GM21515 (cell line): ENCODE measurements around the gene CTXN3.
"Not testable (repeated sequence)": the region's sequence is repeated elsewhere in the genome, so short reads cannot be mapped to it uniquely, and the experiment has no call there.

ENCODE experiments used
- ATAC-seq: cut with Tn5 transposase; IDR thresholded peaks from one replicate; pipeline ENCODE4 v1.9.1; 2021; ENCODE audit not compliant: unreplicated experiment

CTXN3 gene

DNA sequence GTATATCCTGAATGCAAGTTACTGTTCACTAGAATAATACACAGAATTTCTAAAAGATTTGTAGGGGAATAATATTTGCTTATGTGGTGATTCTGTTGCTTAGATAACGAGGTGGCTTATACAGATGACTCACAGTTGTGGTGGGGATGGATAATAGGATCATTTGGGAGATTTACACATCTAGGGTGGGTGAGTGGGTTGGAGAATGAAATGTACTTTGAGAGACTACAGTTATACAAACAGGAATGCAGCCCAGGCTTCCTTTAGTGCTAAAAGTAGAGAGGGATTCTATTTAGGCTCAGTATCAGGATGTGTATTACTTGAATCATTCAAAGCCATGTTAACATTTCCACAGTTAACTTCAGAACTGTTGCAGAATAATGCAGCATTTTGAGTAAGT, 1.8 kb downstream of the CTXN3 start:
- no peak for ATAC-seq

DNA sequence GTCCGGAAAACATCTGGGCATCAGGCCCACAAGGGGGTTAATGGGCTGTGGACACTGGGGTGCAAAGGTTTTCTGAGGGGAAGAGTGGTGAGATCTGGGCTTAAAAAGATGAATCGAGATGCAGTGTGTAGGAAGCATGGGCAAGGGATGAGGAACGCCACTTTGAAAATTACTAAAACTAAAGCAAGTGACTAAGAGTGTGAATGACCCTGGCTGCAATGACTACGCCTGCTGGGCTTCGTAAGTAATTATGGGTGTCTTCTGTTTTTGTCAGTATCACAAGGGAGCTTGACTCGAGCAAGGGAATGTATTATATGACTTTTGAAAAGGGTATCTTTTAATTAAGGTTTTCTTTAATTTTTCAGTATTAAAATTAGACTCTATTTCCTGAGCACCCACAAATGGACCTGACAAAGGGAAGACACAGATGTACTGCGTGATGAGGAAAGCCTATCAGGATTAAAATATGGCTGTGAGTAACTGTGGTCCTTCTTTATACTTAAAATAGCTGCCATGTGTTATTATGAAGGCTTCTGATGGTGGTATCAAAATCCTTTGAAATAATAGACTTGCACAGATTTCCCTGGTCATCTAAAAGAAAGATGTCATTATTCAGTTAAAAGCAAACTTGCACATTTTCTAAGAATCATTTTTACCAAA, 4.2 kb downstream of the CTXN3 start:
- no peak for ATAC-seq

DNA sequence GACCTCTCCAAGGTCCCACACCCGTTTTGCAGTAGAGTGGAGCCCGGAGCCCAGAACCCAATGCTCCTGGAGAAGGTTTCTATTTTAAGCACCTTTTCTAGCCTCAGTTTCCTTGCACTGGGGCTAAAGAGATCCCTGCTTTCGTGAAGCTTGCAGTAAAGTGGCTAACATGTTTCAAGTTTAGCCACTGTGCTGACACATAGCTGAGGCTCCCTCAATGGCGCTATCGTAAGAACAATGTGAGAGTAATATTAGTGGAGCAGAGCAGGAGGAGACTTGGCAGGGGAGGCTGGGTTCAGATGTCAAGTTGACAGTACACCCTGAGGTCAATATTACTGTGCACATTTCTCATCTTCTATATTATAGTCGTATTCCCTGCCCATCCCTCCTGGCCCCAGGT, 7.9 kb downstream of the CTXN3 start:
- no peak for ATAC-seq

DNA sequence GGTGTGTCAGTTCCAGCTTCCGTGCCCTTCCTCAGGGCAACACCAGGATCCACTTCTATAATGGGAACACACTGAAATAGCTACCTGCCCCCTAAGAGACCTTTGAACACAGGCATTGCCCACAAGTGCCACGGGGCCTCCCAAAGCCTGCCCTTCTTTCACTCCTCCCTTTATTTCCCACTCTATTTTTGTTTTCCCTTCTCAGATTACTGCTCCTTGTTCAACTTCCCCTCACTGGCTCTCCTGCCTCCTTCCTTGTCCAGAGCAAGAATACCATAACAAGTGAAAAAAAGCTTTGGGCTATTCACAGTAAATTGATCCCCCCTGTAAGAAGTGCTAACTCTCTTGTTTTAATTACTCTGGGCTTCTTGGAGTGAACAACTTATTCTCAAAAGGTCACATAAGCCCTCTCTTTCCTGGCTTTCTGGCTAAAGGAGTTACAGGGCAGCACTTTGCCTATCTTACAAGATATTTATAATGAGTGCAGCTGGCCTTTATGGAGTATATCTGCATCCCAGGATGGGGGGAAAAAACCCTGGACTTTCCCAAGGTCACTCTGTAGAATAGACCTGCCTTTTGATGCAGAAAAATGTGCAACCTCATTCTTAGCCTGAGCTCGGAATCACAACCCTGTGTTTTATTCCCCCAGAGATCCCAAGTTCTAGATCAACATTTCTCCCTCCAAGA, 11.3 kb downstream of the CTXN3 start:
- ATAC-seq = no peak

DNA sequence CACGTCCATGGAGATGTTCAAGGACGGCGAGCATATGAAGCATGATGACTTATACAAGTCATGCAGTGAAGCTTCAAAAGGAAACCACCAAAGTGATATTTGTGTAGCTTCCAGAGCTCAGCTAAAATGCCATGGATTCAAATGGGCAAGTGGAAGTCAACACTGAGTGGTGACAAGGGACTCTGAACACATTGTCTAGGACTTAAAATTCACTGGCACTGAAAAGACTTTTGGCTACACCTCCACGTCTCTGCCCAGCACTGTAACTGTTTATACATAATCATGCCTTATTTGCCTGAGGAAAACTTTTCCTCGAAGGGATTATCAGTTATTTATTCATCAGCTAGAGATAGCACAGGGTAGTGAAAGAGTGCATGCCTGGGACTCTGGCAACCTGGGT, 15.2 kb downstream of the CTXN3 start:
- no peak for ATAC-seq

DNA sequence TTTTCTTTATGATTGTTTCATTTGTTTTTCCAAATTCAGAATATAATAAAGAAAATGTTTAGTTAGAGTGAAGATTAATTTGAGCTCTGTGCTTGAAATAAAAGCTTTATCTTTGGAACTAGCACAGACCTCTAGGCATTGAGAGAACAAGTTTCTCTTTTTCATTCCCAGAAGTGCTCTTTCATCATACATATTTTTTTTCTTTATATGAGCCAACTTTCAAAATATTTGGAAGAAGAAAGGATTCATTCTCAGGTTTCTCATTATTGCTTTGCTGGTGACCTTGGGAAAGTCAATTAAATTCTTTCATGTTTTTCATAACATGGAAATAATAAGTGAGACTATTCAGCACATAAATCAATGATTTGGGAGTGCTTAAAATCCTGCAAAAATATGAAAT, 16.8 kb downstream of the CTXN3 start:
- ATAC-seq = no peak

DNA sequence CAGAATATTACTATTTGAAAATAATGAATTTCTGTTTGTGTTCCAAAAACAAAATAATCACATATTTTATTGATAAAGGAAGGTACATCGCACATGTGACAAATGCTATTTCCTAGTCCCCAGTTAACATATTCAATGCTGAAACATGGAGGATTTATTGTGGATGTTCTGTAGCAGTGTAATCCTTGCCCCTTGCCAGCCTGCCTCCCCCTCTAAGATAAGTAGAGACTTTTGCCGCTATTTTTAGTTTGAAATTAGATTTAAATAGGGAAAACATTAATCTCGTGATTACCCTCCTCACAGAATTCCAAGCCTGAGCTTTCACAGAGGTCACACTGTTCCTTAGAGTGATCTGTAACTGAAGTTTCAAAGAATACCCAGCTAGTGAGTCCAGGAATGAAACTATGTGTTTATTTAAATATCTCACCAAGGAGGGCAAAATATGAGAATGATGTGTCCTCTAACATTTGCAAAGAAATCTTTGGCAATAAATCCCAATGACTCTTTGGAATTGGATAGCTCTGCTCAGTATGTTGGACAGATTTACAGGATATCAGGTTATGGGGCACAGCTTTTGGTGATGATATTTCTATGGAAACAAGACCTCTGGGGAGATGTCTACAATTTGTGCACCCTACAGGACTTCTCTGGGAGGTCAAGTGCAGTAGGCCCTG, 17.3 kb downstream of the CTXN3 start:
- no peak for ATAC-seq

DNA sequence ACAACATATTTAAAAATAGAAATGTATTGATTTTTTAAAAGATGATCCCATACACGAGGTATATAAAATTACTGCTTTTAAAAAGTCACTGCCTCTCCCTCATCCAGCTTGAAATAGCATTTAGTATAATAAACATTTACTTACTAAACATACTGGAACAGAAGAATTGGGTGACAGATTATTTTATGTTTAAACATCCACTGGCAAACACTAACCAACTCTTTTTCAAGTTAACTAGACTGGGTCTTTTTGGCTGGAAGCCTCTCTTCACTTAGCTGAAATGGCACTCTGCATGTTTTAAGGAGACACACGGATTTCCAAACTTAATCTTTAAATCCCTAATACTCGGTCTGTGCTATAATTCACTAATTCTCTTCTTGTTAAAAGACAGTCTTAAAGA, 19.0 kb downstream of the CTXN3 start:
- no peak for ATAC-seq

DNA sequence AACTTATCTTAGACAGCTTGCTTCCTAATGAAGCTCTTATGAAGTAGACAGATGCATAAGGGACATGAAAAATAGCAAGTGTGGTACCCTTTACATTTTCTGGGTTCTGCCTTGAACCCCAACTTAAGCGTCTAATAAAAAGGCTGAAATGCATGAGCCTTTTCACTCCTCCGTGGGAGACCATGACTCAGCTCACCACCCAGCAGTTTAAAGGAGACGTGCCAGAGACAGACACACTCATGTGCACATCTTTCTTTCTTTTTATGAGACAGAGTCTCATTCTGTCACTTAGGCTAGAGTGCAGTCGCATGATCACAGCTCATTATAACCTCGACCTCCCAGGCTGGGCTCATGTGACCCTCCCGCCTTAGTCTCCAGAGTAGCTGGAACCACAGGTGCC, 22.3 kb downstream of the CTXN3 start:
- ATAC-seq = no peak

DNA sequence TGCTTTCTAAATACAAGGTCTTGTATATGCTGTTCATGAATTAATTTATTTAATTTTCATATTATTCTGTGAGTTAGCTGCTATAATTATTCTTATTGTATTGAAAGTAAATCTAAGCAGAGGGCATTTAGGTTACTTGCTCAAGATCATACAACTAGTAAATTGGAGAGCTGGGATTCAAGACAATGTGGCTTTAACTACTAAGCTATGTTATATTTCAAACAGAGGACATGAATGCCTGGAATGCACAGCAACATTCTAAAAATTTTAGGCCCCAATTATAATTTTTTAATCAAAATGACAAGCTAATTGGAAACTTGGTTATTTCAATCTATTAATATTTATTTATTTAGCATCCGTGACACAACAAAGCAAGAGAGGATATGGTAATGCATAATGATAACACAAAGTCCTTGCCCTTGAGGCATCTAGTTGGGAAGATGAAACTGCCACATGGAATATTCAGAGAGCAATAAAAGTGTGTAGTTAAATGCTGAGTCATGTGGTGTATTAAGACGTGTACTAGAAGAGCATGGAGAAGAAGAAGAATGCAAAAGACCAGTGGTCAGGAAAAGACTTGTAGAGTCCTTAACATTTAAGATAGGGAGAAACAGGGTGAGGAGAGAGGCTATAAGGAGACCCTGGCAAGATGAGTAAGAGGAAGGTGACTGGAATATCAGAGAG, 24.4 kb downstream of the CTXN3 start:
- ATAC-seq = no peak

DNA sequence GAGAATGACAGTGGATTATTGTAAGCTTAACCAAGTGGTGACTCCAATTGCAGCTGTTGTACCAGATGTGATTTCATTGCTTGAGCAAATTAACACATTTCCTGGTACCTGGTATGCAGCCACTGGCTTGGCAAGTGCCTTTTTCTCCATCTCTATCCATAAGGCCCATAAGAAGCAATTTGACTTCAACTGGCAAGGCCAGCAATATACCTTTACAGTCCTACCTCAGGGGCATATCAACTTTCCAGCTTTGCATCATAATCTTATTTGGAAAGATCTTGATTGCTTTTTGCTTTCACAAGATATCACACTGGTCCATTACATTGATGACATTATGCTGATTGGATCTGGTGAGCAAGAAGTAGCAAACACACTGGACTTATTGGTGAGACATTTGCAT, 28.1 kb downstream of the CTXN3 start:
- not testable (repeated sequence) for ATAC-seq

DNA sequence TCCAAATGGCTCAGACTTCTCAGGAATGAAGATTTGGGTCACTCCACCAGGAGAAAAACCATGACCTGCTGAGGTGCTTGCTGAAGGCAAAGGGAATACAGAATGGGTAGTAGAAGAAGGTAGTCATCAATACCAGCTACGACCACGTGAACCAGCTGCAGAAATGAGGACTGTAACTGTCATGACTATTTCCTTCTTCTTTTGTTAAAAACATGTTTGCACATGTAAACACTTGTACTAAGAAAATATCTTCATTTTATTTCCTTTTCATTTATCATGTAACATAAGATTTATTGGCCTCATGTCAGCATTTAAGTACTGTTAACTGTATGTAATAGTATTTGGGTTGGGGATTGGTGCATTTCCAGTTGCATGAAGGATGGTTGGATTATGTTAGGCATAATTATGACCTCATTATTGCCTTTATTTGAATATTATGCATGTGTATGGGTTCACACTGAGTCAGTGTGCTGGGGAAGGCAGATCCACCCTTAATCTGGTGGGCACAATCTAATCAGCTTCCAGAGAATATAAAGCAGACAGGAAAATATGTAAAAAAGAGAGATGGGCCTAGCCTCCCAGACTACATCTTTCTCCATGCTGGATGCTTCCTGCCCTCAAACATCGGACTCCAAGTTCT, 30.9 kb downstream of the CTXN3 start:
- not testable (repeated sequence) for ATAC-seq

DNA sequence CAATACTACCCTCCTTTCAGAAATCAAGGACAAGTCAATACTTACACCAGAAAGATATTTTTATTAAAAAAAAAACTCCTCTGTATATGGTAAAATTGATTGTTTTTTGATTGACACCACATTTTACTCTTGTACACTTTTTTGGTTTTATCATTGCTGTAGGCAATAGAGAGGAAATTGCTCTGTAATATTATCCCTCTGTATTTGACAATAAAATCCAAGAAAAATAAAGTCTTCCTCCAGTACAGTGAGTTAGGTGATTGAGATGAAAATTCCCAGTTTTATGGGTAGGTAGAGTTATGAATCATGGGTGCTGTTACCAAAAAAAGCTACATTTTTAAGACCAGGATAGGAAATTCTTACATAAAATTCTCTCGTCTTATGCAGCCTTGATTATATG, 31.7 kb downstream of the CTXN3 start:
- no peak for ATAC-seq

DNA sequence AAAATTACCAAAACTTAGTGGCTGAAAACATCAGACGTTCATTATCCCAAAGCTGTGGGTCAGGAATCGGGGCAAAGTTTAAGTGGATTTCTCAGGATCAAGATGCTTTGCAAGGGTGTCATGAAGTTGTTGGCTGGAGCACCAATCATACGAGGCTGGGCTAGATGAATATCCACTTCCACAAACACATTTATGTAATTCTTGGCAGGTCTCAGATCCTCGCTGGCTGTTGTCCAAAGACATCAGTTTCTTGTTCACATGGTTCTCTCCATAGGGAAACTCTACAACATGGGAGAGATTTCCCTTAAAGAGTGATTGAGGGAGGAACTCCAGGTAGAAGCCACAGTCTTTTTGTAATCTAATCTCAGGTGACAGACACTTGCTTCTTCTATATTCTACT, 34.1 kb downstream of the CTXN3 start:
- no peak for ATAC-seq

DNA sequence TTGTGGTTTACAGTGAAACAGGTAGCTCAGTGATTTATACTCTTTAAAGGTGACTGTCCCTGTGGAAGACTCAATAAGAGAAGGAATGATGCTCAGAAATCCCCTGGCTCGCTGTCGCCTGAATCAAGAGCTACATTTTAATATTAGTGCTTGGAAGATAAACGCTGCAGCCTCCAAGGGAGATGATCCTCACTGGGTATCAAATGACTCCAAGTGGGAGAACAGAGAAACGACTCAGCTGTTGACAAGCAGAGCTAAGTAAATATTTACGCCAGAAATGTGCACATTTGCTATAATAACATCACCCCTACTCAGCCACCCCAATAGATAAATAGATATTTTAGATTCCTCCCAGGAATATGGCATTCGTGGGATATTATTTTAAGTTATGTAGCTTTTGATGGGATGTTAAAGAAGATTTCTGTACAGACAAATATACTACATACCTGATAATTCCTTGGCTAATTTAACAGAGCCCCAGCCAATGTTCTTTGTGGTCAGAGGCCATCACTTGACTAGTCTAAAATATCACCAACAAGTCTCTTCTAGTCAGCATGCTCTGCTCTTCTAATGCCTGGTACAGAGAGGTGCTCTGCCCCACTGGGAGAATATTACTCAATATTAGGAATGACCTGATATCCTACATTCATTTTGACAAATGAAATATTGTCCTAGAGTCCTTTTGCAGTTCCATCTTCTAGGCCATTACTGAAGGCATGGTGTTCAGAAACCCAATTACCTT, 36.0 kb downstream of the CTXN3 start:
- no peak for ATAC-seq

DNA sequence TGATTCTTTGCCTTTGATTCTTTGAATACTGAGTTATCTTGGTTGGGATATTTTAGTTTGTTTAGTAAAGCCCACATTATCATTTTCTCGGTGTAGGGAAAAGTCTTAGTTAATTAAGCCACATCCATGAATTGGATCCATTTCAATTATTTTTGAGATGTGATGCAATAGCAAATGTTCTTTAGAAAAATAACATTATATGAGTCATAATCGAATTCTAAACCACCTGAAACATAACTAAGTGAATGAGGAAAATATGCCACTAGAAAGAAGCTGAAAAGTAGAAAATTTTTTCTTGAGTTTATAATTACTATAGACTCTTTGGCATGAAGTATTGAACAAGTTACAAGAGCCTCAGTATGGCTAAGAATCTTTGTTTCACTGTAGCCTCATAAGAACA, 36.8 kb downstream of the CTXN3 start:
- ATAC-seq = no peak

DNA sequence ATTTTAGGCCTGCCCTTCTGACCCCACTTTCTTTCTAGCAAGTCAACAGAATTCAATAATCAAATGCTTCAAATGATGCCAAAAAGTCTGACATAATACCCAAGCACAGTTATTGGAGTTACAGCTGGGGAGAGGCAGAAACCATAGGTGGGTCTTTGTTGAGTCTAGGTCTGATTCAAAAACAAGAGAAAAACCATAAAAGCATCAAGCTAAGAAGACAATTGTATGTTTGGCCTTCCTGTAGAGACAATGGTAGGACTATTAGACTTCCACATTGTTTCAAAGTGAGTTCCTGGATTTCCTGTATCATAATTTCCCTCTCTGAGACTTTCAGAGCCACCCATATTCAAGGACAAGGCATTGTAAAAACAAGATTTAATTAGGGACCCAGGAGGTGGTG, 37.5 kb downstream of the CTXN3 start:
- no peak for ATAC-seq

DNA sequence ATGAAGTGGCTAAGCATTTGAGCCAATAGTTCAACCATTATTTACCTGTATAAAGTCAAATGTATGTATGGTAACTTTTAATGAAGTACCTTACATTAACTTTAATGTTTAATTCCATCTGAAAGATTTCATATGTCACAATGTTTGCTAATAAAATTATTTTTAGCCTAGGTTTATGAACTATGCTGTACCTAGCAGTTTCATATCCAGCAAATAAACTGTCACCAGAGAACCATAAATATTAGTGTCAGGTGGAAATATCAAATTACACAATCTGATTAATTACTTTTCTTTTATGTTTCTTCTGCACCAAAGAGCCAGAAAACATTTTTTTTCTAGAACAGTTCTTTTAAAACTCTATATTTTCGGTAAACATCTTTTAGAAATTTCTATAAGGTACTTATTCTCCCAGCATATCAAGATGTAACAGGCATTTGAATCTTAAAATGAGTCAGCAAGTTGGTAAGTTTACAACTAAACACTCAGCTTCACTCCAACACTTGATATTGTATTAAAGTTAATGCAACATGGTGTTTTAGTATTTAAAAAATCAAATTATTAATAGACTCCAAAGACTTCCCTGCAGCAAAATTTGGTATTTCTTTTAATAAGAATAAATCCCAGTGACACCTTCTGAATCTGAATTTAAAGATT, 45.8 kb downstream of the CTXN3 start:
- ATAC-seq = no peak

DNA sequence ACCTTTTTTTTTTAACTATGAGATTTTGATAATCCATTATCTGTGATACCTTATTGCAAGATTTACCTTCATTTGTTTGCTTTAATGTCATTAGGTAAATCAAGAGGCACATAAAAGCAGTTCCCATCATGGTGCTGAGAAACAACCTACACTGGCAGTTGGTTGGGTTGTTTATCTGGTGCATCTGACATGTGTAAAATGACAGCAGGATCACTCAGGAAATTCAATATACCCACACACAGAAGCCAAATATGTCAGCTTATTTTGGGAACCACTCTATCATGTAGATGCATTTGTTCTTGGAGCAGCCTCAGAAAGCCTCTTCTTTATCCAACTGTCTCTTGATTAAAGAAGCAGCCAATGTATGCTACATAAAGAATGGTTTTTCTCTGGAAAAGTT, 46.5 kb downstream of the CTXN3 start:
- ATAC-seq = no peak

DNA sequence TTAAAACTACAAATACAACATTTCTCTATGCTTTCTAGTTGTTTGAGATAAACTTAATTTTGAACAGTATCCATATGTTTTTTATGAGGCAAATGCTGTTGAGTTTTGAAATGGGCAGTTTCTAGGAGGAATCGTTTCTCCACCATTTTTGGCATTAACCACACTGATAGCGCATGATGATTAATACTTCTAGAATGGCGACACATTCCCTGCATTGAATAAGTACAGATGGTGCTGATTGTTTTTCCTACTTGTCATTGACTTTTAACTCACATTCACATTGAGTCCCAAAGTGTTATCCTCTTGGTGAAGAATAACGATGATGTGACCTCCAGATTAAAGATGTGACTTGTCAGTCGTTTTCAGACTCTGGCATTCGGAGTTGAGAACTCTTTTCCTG, 47.8 kb downstream of the CTXN3 start:
- ATAC-seq = no peak
